ENCODE data around the gene TRIP6. TPM values are rescaled to one million over a fixed set of nuclear protein-coding genes. Genes with fewer than 3 reads are reported as not detected.
"Not testable (repeated sequence)": the region's sequence is repeated elsewhere in the genome, so short reads cannot be mapped to it uniquely, and the experiment has no call there.

TRIP6 gene
- polyA plus RNA-seq, 3 donors = 37.1 to 57.1 (median 51.7) TPM

DNA sequence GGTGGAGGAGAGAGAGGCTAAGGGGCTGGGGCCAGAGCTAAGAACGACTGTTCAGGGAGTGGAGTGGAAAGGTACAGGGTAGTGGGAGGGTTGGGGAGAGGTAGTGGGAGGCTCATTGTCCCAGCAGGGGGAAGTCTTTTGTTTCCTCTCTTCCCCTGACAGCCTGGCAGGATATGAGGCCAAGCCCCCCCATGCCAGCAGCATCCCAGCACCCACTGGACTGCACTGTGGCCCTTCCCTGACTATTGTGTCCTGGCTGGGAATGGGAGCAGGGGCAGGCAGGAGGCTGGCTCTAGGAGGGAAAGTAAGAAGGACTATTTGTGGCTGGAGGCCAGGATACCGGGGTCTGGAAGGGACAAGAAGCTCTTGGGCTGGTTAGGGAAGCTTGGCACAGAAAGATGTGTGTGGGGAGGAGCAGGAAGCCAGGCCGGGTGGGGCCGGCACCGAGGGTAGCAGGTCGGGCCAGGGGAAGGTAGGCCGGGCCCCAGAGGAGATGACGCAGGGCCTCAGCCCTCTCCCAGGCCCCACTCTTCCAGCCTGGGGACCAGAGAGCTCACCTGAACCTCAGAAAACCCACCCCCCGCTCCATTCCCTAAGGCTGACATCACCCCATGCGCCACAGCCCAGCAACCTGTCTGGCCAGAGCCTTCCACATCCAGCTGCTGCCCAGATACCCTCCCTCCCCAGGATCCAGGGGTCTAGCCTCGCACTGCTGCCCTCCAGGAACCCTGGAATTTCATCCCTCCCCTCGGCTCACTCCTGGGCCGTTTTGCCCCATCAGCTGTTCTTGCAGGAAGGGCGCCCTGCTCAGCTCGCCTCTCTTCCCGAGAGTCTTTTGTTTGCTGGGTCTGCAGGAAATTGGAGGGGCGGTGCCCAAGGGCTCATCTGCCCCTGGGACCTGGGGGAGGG is 31.0 kb upstream of the TRIP6 start:
- no peak overlapping the region for H3K27ac ChIP-seq (ENCODE audit: low read depth, low read length)
- 25 to 49% (median 27%) methylated on average over 16 to 17 of the region's 17 CpGs for WGBS, 3 donors

- H3K27ac ChIP-seq (ENCODE audit: low read depth, low read length) = no peak overlapping the region
- WGBS, 3 donors = 33 to 46% (median 37%) methylated on average over 6 of the region's 6 CpGs
Measured at GRCh38 chr7:100836812-100837098, 30.4 kb upstream of the TRIP6 start.

- H3K27ac ChIP-seq (ENCODE audit: low read depth, low read length) = no peak overlapping the region
- 1 to 4% (median 4%) methylated on average over 37 of the region's 37 CpGs for WGBS, 3 donors
Measured at GRCh38 chr7:100837099-100837836, 29.9 kb upstream of the TRIP6 start.

DNA sequence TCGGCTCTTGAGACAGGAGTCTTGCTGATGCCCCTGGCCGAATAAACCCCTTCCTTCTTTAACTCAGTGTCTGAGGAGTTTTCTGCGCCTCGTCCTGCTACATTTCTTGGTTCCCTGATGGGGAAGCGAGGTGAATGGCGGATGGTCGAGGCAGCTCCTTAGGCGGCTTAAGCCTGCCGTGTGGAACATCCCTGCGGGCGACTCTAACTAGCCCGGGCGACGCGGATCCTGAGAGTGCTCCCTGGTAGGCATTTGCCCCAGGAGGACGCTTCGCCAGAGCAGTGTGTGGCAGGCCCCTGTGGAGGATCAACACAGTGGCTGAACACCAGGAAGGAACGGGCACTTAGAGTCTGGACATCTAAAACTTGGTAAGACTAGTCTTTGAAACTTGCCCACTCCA is 27.8 kb upstream of the TRIP6 start:
- no peak overlapping the region for H3K27ac ChIP-seq (ENCODE audit: low read depth, low read length)
- 97 to 98% (median 97%) methylated on average over 18 of the region's 18 CpGs for WGBS, 3 donors

DNA sequence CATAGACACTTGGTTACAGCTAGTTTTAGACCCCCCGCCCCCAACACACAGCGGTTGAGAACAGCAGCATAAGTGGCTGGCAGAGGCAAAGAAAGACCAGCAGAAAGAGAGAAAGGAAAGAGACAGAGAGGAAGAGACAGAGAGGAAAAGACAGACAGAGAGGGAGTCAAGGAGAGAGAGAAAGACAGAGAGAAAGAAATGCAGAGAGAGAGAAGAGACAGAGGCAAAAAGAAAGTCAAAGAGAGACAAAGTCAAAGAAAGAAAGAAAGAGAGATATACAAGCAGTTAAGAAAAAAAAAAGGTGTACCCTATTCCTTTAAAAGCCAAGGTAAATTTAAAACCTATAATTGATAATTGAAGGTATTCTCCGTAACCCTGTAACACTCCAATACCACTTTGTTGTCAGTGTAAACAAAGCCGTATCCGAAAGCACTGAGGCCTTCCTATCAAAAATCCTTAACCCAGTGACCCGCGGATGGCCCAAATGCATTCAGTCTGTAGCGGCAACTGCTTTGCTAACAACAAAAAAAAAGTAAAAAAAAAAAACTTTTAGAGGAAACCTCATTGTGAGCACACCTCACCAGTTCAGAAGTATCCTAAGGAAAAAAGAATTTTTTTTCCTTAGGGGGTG is 26.6 kb upstream of the TRIP6 start:
- no peak overlapping the region for H3K27ac ChIP-seq (ENCODE audit: low read depth, low read length)
- 61 to 79% (median 77%) methylated on average over 8 of the region's 8 CpGs for WGBS, 3 donors

DNA sequence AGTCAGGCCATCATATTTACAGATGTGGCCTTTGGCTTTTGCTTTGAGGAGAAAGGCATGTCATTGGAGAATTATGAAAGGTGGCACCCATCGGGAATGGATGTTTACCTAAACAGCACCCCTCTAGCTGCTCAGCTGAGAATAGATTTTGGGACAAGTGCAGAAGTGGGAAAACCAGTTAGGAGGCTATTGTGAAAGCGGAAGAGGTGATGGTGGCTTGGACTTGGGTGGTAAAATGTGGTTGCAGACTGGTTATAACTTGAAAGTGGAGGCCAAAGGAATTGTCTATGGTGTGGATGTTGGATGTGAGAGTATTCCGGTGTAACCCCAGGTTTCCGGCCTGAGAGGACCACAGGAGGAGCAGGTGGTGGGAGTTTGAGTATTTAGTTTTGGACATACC is 19.8 kb upstream of the TRIP6 start:
- no peak overlapping the region for H3K27ac ChIP-seq (ENCODE audit: low read depth, low read length)
- WGBS, 3 donors = 97 to 98% (median 97%) methylated on average over 4 of the region's 4 CpGs

DNA sequence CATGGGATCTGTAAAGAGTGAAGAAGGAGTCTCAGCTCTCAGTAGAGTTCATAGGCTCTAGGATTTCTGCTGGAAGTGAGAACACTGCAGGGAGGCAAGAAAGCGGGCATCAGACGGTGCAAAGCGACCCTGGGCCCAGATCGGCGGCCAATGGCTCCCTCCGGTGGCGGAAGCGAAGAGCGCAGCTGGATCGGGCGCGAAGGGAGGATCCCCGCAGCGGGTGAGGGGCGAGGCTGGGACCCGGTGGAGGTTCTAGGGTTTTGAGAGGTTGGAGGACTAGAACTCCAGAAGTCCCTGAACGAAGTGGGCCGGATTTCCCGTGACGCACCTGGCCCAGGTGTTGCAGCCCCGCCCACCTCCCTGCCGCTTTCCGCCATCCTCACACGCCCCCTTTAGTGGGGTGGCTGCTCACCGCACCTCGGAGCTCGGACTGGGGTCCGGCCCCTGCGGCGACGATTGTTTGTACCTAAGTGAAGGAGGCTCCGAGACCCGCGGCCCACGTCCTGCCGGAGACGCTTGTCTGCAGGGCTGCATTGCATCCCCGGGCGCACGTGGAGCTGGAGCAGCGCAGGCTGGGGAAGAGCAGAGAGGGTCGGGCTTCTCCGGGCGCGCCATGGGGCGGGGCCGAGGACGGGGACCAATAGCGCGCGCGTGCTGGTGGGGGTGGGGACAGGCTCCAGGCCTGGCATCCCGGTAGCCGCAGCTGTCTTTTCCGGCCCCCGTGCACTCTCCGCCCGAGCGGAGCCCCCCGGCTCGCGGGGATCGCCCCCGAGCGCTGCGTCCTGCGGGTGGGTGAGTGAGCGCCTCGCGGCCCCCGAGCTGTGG is 14.9 kb upstream of the TRIP6 start, which contains the start of gene SLC12A9:
Gene SLC12A9 (plus strand): TSS at position 666 of the 825 bp plus-strand sequence. CDS start 1,485 bp downstream, outside the sequence.
- WGBS, 3 donors = 0% methylated on average over 56 to 71 of the region's 71 CpGs
- H3K27ac ChIP-seq (ENCODE audit: low read depth, low read length) = no peak within 1 kb of the TSS

DNA sequence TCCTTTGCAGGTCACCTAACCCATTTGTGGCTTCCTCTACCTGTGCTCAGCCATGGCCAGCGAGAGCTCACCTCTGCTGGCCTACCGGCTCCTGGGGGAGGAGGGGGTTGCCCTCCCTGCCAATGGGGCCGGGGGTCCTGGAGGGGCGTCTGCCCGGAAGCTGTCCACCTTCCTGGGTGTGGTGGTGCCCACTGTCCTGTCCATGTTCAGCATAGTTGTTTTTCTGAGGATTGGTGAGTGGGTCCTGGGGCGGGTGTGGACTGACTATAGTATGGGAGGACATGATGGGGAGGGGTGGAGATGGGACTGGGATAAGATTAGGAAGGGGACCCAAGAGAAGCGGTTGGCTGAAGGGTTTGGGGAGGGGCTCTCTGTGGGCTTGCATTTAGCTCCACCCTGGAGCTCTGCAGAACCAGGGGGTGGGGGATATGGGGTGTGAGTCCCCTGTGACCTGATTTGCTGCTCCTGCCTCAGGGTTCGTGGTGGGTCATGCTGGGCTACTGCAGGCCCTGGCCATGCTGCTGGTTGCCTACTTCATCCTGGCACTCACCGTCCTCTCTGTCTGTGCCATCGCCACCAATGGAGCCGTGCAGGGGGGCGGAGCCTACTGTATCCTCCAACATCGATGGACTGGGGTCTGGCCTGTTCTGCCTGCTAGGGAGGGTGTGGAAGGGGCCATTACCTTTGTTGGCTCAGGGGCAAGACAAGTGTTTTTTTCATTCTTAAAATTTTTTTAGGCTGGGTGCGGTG is 12.9 kb upstream of the TRIP6 start:
- no peak overlapping the region for H3K27ac ChIP-seq (ENCODE audit: low read depth, low read length)
- 90 to 94% (median 90%) methylated on average over 14 of the region's 14 CpGs for WGBS, 3 donors

GRCh38 chr7:100854899-100855298 is 12.3 kb upstream of the TRIP6 start:
- 95 to 97% (median 96%) methylated on average over 9 of the region's 9 CpGs for WGBS, 3 donors
- H3K27ac ChIP-seq (ENCODE audit: low read depth, low read length) = not testable (repeated sequence)

GRCh38 chr7:100855515-100855914 is 11.7 kb upstream of the TRIP6 start:
- H3K27ac ChIP-seq (ENCODE audit: low read depth, low read length) = no peak overlapping the region
- WGBS, 3 donors = 86 to 92% (median 92%) methylated on average over 10 of the region's 10 CpGs

GRCh38 chr7:100856871-100857282 is 10.3 kb upstream of the TRIP6 start:
- H3K27ac ChIP-seq (ENCODE audit: low read depth, low read length) = no peak overlapping the region
- WGBS, 3 donors = 85 to 90% (median 89%) methylated on average over 16 of the region's 16 CpGs

DNA sequence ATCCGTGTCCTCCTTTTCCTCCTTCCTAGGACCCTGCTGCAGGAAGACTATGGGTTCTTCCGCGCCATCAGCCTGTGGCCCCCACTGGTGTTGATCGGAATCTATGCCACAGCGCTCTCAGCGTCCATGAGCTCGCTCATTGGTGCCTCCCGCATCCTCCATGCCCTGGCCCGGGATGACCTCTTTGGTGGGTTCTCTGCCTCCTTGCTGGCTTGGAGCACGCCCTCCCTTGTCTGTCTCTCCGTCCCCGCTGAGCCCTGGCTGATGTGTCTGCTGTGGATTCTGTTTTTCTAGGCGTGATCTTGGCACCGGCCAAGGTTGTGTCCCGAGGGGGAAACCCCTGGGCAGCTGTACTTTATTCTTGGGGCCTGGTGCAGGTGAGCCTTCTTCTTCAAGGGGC is 7.3 kb upstream of the TRIP6 start:
- 84 to 92% (median 89%) methylated on average over 15 of the region's 15 CpGs for WGBS, 3 donors
- H3K27ac ChIP-seq (ENCODE audit: low read depth, low read length) = no peak overlapping the region

DNA sequence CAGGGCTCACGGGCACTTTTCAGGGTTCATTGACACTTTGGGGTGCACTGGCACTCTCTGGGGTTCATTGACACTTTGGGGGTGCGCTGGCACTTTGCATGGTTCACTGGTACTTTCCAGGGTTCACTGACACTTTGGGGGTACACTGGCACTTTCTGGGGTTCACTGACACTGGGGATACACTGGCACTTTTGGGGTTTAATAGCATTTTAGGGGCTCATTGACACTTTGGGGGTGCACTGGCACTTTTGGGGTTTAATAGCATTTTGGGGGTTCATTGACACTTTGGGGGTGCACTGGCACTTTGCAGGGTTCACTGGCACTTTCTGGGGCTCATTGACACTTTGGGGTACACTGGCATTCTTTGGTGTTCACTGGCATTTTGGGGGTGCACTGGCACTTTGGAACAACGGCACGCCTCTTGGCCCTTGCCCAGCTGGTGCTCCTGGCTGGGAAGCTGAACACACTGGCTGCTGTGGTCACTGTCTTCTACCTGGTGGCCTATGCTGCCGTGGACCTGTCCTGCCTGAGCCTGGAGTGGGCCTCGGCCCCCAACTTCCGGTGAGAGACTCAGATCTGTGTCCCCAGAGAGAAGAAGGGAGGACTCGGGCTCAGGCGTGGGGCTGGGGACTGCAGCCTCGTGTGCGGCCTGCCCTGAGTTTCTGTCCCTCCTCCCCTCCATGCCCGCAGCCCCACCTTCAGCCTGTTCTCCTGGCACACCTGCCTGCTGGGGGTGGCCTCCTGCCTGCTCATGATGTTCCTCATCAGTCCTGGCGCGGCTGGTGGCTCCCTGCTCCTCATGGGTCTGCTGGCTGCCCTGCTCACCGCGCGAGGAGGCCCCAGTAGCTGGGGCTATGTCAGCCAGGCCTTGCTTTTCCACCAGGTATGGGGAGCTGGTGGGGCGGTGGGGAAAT is 6.2 kb upstream of the TRIP6 start:
- H3K27ac ChIP-seq (ENCODE audit: low read depth, low read length) = no peak overlapping the region
- WGBS, 3 donors = 89 to 93% (median 91%) methylated on average over 16 to 18 of the region's 18 CpGs

DNA sequence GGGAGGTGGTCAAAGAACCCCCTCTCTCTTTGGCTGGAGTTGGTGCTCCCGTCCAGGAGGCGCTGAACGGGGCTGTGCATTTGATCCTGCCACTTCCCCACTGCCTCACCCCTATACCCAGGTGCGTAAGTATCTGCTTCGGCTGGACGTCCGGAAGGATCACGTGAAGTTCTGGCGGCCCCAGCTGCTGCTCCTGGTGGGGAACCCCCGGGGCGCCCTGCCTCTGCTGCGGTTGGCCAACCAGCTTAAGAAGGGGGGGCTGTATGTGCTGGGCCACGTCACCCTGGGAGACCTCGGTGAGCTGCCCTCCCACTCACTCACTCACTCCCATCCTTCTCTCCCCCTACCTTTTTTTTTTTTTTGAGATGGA is 5.6 kb upstream of the TRIP6 start:
- WGBS, 3 donors = 89 to 92% (median 92%) methylated on average over 14 of the region's 14 CpGs
- H3K27ac ChIP-seq (ENCODE audit: low read depth, low read length) = no peak overlapping the region

GRCh38 chr7:100863406-100863950 is 3.7 kb upstream of the TRIP6 start:
- H3K27ac ChIP-seq (ENCODE audit: low read depth, low read length) = no peak overlapping the region
- WGBS, 3 donors = 36 to 46% (median 39%) methylated on average over 10 of the region's 10 CpGs

GRCh38 chr7:100864263-100864845 is 2.8 kb upstream of the TRIP6 start:
- WGBS, 3 donors = 84 to 92% (median 86%) methylated on average over 12 of the region's 12 CpGs
- no peak overlapping the region for H3K27ac ChIP-seq (ENCODE audit: low read depth, low read length)

All from adipose tissue (tissue), 3 donors.